ENCODE results near the gene ACYP1. TPM values are rescaled to one million over a fixed set of nuclear protein-coding genes. Genes with fewer than 3 reads are reported as not detected.

ACYP1 gene
- polyA plus RNA-seq, 3 donors, result 2.8 to 11.8 (median 4.3) TPM

DNA sequence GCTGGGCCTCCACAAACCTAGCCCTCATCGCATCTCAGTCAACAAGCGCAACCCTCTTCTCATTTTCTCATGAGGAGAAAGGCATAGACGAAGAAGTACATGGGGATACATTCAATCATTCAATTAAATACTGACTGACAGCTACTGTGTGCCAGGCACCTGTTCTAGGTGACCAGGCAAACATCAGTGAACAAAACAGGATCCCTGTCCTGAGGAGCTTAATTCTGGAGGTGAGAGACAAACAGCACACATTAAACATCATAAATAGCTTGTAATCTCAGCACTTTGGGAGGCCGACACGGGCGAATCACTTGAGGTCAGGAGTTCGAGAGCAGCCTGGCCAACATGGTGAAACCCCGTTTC, 362 bp upstream of the ACYP1 start:
- Histone ChIP-seq H3K9ac (ENCODE audit: insufficient read depth, low read length, poor library complexity, severe bottlenecking) (peak overlapping the region; percentile 68), H3K4me3 (replicated peaks in 1 of 3; ENCODE audit: low read depth in 2 of 3, low read length in 3 of 3) (peak overlapping the region; percentile 75 to 84 (median 84)), H3K27me3 (ENCODE audit: control insufficient read depth in 2 of 2, insufficient read depth in 2 of 2, low read length in 2 of 2) (no peaks in the 10 kb centered on the region), H3K4me2 (replicated peaks; ENCODE audit: extremely low read depth, low read length, poor library complexity, severe bottlenecking) (peak overlapping the region; percentile 81), H3K4me1 (ENCODE audit: control insufficient read depth in 1 of 2, insufficient read depth in 2 of 2, low read length in 2 of 2) (peaks cover 18 to 38% of the 10 kb centered on the region in 2 donors), H3K79me2 (ENCODE audit: insufficient read depth, low read length) (peaks cover 21% of the 10 kb centered on the region), H2AFZ (ENCODE audit: insufficient read depth, low read depth, low read length, poor library complexity, severe bottlenecking) (peak overlapping the region; percentile 86), H4K20me1 (ENCODE audit: insufficient read depth, low read length) (no peaks in the 10 kb centered on the region), H3K9me3 (replicated peaks in 1 of 2; ENCODE audit: control insufficient read depth in 1 of 2, insufficient read depth in 1 of 2, low read length in 2 of 2) (no peaks in the 10 kb centered on the region), H3K36me3 (replicated peaks in 1 of 2; ENCODE audit: control insufficient read depth in 1 of 2, insufficient read depth in 2 of 2, low read length in 2 of 2) (no peaks in the 10 kb centered on the region), H3K27ac (ENCODE audit: low read depth in 1 of 2, low read length in 2 of 2) (peak overlapping the region in 1 of 2 donors; percentile 76)
- peaks cover 10 to 13% of the 10 kb centered on the region in 2 donors for H3K36me3 Mint-ChIP-seq
- H3K27me3 Mint-ChIP-seq (ENCODE audit: low read depth in 3 of 3), result no peaks in the 10 kb centered on the region
- TF ChIP-seq CTCF (IDR thresholded peaks at IDR 0.05), result no peak
- DNase-seq, result no peak
- WGBS (ENCODE audit: insufficient coverage), result 100% methylated on average over 5 of the region's 8 CpGs
- peaks cover 0 to 5% (median 0%) of the 10 kb centered on the region in 7 donors for H3K9me3 Mint-ChIP-seq
- intact Hi-C loops (cut with micrococcal nuclease), result loop anchor here (10.0 kb wide), 2 partner anchors 59 to 119 kb away; partner anchors contain the start of gene EIF2B2 (in 1 of the 2)
- peak overlapping the region; percentile 99 for H3K4me3 Mint-ChIP-seq
- H3K4me1 Mint-ChIP-seq, result peaks cover 16% of the 10 kb centered on the region
- peak overlapping the region; percentile 83 to 96 (median 93) for H3K27ac Mint-ChIP-seq

DNA sequence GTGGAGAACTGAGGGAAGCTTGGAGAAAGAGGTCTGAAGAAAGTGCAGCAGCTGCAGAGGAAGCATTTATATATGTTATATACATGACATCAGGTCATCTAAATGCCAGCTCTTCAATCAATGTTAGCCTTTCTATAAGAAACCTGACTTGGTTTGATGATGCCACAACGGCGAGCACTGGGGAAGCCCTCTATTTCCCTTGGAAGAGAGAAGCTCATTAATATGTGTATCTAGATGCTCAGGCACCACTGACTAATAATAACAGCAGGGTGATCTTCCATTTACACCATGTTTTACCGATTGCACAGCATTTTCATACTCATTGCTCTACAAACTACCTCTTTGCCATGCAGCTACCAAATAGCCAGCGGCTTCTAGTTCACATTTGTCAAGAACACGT, 811 bp downstream of the ACYP1 start:
- peaks cover 21% of the 10 kb centered on the region for H3K79me2 ChIP-seq (ENCODE audit: insufficient read depth, low read length)
- no peak for TF ChIP-seq CTCF (IDR thresholded peaks at IDR 0.05)
- peak overlapping the region; percentile 99 for H3K4me3 Mint-ChIP-seq
- peaks cover 0 to 5% (median 0%) of the 10 kb centered on the region in 7 donors for H3K9me3 Mint-ChIP-seq
- no peaks in the 10 kb centered on the region for H3K27me3 Mint-ChIP-seq (ENCODE audit: low read depth in 3 of 3)
- no peaks in the 10 kb centered on the region for H3K36me3 ChIP-seq (replicated peaks in 1 of 2; ENCODE audit: control insufficient read depth in 1 of 2, insufficient read depth in 2 of 2, low read length in 2 of 2)
- H3K9me3 ChIP-seq (replicated peaks in 1 of 2; ENCODE audit: control insufficient read depth in 1 of 2, insufficient read depth in 1 of 2, low read length in 2 of 2), result no peaks in the 10 kb centered on the region
- no peaks in the 10 kb centered on the region for H4K20me1 ChIP-seq (ENCODE audit: insufficient read depth, low read length)
- no peaks in the 10 kb centered on the region for H3K27me3 ChIP-seq (ENCODE audit: control insufficient read depth in 2 of 2, insufficient read depth in 2 of 2, low read length in 2 of 2)
- intact Hi-C loops (cut with micrococcal nuclease), result loop anchor here (10.0 kb wide), 2 partner anchors 58 to 118 kb away; partner anchors contain the start of gene EIF2B2 (in 1 of the 2)
- WGBS (ENCODE audit: insufficient coverage), result 15% methylated on average over 3 of the region's 5 CpGs
- H2AFZ ChIP-seq (ENCODE audit: insufficient read depth, low read depth, low read length, poor library complexity, severe bottlenecking), result peak overlapping the region; percentile 86
- H3K4me2 ChIP-seq (replicated peaks; ENCODE audit: extremely low read depth, low read length, poor library complexity, severe bottlenecking), result peak overlapping the region; percentile 81
- H3K36me3 Mint-ChIP-seq, result peaks cover 14% of the 10 kb centered on the region in 2 donors
- no peak overlapping the region for H3K9ac ChIP-seq (ENCODE audit: insufficient read depth, low read length, poor library complexity, severe bottlenecking)
- peak overlapping the region in 2 of 7 donors; percentile 95 to 96 for H3K27ac Mint-ChIP-seq
- no peak for DNase-seq
- peak overlapping the region in 1 of 2 donors; percentile 76 for H3K27ac ChIP-seq (ENCODE audit: low read depth in 1 of 2, low read length in 2 of 2)
- peaks cover 9 to 26% of the 10 kb centered on the region in 2 donors for H3K4me1 ChIP-seq (ENCODE audit: control insufficient read depth in 1 of 2, insufficient read depth in 2 of 2, low read length in 2 of 2)
- peak overlapping the region; percentile 75 to 84 (median 84) for H3K4me3 ChIP-seq (replicated peaks in 1 of 3; ENCODE audit: low read depth in 2 of 3, low read length in 3 of 3)
- peaks cover 16% of the 10 kb centered on the region for H3K4me1 Mint-ChIP-seq
